ENCODE data around the gene PDIA2.
"Not testable (repeated sequence)": the region's sequence is repeated elsewhere in the genome, so short reads cannot be mapped to it uniquely, and the experiment has no call there.

PDIA2 gene

GRCh38 chr16:259226-259625 lies 23.7 kb upstream of the PDIA2 start:
- Mint-ChIP-seq H3K27me3 (no peaks in the 10 kb centered on the region), H3K4me1 (ENCODE audit: low read depth) (peaks cover under 1% of the 10 kb centered on the region), H3K36me3 (peaks cover 8% of the 10 kb centered on the region), H3K27ac (no peak overlapping the region), H3K9me3 (ENCODE audit: low read depth) (no peaks in the 10 kb centered on the region), H3K4me3 (no peak overlapping the region)

- Mint-ChIP-seq H3K27me3 (no peaks in the 10 kb centered on the region), H3K36me3 (peaks cover 8% of the 10 kb centered on the region), H3K27ac (no peak overlapping the region), H3K9me3 (ENCODE audit: low read depth) (no peaks in the 10 kb centered on the region), H3K4me1 (ENCODE audit: low read depth) (no peaks in the 10 kb centered on the region), H3K4me3 (no peak overlapping the region)
These were observed 23.1 kb upstream of the PDIA2 start for GRCh38 chr16:259814-260253.

GRCh38 chr16:260326-260725 lies 22.6 kb upstream of the PDIA2 start:
- no peaks in the 10 kb centered on the region for H3K4me1 Mint-ChIP-seq (ENCODE audit: low read depth)
- no peaks in the 10 kb centered on the region for H3K27me3 Mint-ChIP-seq
- H3K36me3 Mint-ChIP-seq = peaks cover 6% of the 10 kb centered on the region
- no peaks in the 10 kb centered on the region for H3K9me3 Mint-ChIP-seq (ENCODE audit: low read depth)
- no peak overlapping the region for H3K27ac Mint-ChIP-seq
- H3K4me3 Mint-ChIP-seq = no peak overlapping the region

GRCh38 chr16:261031-261691 lies 21.8 kb upstream of the PDIA2 start:
- no peak overlapping the region for H3K27ac Mint-ChIP-seq
- peaks cover 4% of the 10 kb centered on the region for H3K36me3 Mint-ChIP-seq
- no peaks in the 10 kb centered on the region for H3K4me1 Mint-ChIP-seq (ENCODE audit: low read depth)
- no peak overlapping the region for H3K4me3 Mint-ChIP-seq
- no peaks in the 10 kb centered on the region for H3K9me3 Mint-ChIP-seq (ENCODE audit: low read depth)
- H3K27me3 Mint-ChIP-seq = no peaks in the 10 kb centered on the region

GRCh38 chr16:262121-262745 lies 20.7 kb upstream of the PDIA2 start:
- Mint-ChIP-seq H3K4me3 (no peak overlapping the region), H3K36me3 (peaks cover 3% of the 10 kb centered on the region), H3K27me3 (no peaks in the 10 kb centered on the region), H3K9me3 (ENCODE audit: low read depth) (no peaks in the 10 kb centered on the region), H3K4me1 (ENCODE audit: low read depth) (no peaks in the 10 kb centered on the region), H3K27ac (no peak overlapping the region)

- no peaks in the 10 kb centered on the region for H3K4me1 Mint-ChIP-seq (ENCODE audit: low read depth)
- no peak overlapping the region for H3K4me3 Mint-ChIP-seq
- no peaks in the 10 kb centered on the region for H3K36me3 Mint-ChIP-seq
- H3K9me3 Mint-ChIP-seq (ENCODE audit: low read depth) = no peaks in the 10 kb centered on the region
- no peak overlapping the region for H3K27ac Mint-ChIP-seq
- no peaks in the 10 kb centered on the region for H3K27me3 Mint-ChIP-seq
These were observed 19.7 kb upstream of the PDIA2 start for GRCh38 chr16:263182-263774.

GRCh38 chr16:263944-264343 lies 19.0 kb upstream of the PDIA2 start:
- H3K27ac Mint-ChIP-seq = no peak overlapping the region

GRCh38 chr16:264440-264951 lies 18.5 kb upstream of the PDIA2 start:
- Mint-ChIP-seq H3K4me1 (ENCODE audit: low read depth) (no peaks in the 10 kb centered on the region), H3K36me3 (no peaks in the 10 kb centered on the region), H3K27ac (no peak overlapping the region), H3K4me3 (no peak overlapping the region), H3K27me3 (no peaks in the 10 kb centered on the region), H3K9me3 (ENCODE audit: low read depth) (no peaks in the 10 kb centered on the region)

More at GRCh38 chr16:263944-264343, 19.0 kb upstream of the PDIA2 start:
- no peaks in the 10 kb centered on the region for H3K27me3 Mint-ChIP-seq
- H3K36me3 Mint-ChIP-seq = no peaks in the 10 kb centered on the region
- no peaks in the 10 kb centered on the region for H3K9me3 Mint-ChIP-seq (ENCODE audit: low read depth)
- H3K4me3 Mint-ChIP-seq = no peak overlapping the region
- H3K4me1 Mint-ChIP-seq (ENCODE audit: low read depth) = no peaks in the 10 kb centered on the region

- Mint-ChIP-seq H3K9me3 (ENCODE audit: low read depth) (no peaks in the 10 kb centered on the region), H3K4me3 (no peak overlapping the region), H3K4me1 (ENCODE audit: low read depth) (no peaks in the 10 kb centered on the region), H3K27ac (no peak overlapping the region), H3K27me3 (no peaks in the 10 kb centered on the region), H3K36me3 (no peaks in the 10 kb centered on the region)
These were observed 17.9 kb upstream of the PDIA2 start for GRCh38 chr16:265002-265529.

- Mint-ChIP-seq H3K27me3 (no peaks in the 10 kb centered on the region), H3K4me1 (ENCODE audit: low read depth) (no peaks in the 10 kb centered on the region), H3K36me3 (no peaks in the 10 kb centered on the region), H3K27ac (no peak overlapping the region), H3K4me3 (no peak overlapping the region), H3K9me3 (ENCODE audit: low read depth) (no peaks in the 10 kb centered on the region)
These were observed 17.3 kb upstream of the PDIA2 start for GRCh38 chr16:265711-266110.

- Mint-ChIP-seq H3K36me3 (no peaks in the 10 kb centered on the region), H3K27me3 (no peaks in the 10 kb centered on the region), H3K4me3 (no peak overlapping the region), H3K27ac (no peak overlapping the region), H3K4me1 (ENCODE audit: low read depth) (no peaks in the 10 kb centered on the region), H3K9me3 (ENCODE audit: low read depth) (no peaks in the 10 kb centered on the region)
These were observed 16.5 kb upstream of the PDIA2 start for GRCh38 chr16:266258-267164.

GRCh38 chr16:267562-267961 lies 15.4 kb upstream of the PDIA2 start:
- not testable (repeated sequence) for H3K36me3 Mint-ChIP-seq; H3K27me3 Mint-ChIP-seq; H3K9me3 Mint-ChIP-seq (ENCODE audit: low read depth); H3K27ac Mint-ChIP-seq; H3K4me3 Mint-ChIP-seq; H3K4me1 Mint-ChIP-seq (ENCODE audit: low read depth)

GRCh38 chr16:268141-269053 lies 14.6 kb upstream of the PDIA2 start:
- Mint-ChIP-seq H3K4me1 (ENCODE audit: low read depth) (no peaks in the 10 kb centered on the region), H3K9me3 (ENCODE audit: low read depth) (no peaks in the 10 kb centered on the region), H3K4me3 (no peak overlapping the region), H3K36me3 (no peaks in the 10 kb centered on the region), H3K27ac (no peak overlapping the region), H3K27me3 (no peaks in the 10 kb centered on the region)

All from activated naive CD8-positive, alpha-beta T cell (primary cell).